ENCODE measurements around the gene TSPAN8. TPM values are rescaled to one million over a fixed set of nuclear protein-coding genes. Genes with fewer than 3 reads are reported as not detected.

Gene TSPAN8
- total RNA-seq, result not detected

GRCh38 chr12:71157601-71158233 is at the start of gene TSPAN8:
Gene TSPAN8 (minus strand): TSS chr12:71157999. CDS start chr12:71157678, 321 bp downstream.

Other genes with a start within 250 kb of the TSPAN8 start
- gene PTPRR, start 237.3 kb downstream of the TSPAN8 start, total RNA-seq, result 18.5 TPM

Measured in parietal lobe (tissue), 1 donor.